Mesenteric fat pad (tissue), 1 donor: ENCODE results near the gene TADA2A. TPM values are rescaled to one million over a fixed set of nuclear protein-coding genes. Genes with fewer than 3 reads are reported as not detected.
"Not testable (repeated sequence)": the region's sequence is repeated elsewhere in the genome, so short reads cannot be mapped to it uniquely, and the experiment has no call there.

ENCODE experiments used
- DNase-seq: peaks from one replicate; pipeline ENCODE4 v3.0.0-alpha.2; 2020; ENCODE audit warnings: low spot score
- total RNA-seq: library from RNA; stranded (reverse); fragmentation: NEBNext Ultra II Directional; extraction: Animal tissue kit (Norgen Biotek cat#: 25700); gene quantifications from one replicate; pipeline ENCODE4 v1.2.1, GENCODE V29; 2021
- donor health status: DM: yes; HTN: yes; CAD: no.

The TADA2A gene
- total RNA-seq, 1 donor from 2014 or later, result 19.4 TPM

- no peak for DNase-seq
Measured at GRCh38 chr17:37399265-37399803, 7.4 kb upstream of the TADA2A start.

GRCh38 chr17:37400505-37400904 is 6.2 kb upstream of the TADA2A start:
- DNase-seq, result no peak

GRCh38 chr17:37405522-37405921 is 1.2 kb upstream of the TADA2A start:
- not testable (repeated sequence) for DNase-seq

DNA sequence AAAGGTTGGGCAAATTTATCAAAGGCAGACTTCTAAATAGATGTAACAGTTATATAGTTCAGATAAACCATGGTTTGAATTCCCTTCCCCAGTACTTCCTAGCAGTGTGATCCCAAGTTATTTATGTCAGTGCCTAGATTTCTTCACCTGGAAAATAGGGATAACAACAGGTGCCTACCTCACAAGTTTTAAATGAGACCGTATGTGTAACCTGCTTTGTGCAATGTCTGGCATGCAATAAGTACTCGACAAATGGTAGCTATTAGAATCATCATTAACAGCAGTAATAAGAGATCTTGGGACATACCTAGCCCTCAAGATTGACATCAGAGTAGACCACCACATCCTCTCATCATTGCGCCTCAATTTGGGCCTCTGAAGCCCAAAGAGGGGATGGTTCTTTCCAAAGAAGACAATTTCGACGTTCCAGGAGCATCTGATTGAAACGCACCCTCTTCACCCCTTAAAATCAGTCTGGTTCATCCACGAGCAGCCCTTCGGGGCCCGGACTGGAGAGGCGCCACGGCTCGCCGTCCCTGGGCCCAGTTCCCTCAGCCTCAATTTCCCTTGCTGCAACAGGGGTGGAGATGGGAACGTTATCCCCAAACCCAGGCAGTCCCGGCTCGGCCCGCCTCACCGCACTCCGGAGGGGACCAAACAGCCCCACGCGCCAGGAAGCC is 591 bp upstream of the TADA2A start:
- DNase-seq, result no peak

- not testable (repeated sequence) for DNase-seq
Measured at GRCh38 chr17:37408145-37408479, 1.4 kb downstream of the TADA2A start.

GRCh38 chr17:37410357-37410756 is 3.7 kb downstream of the TADA2A start:
- no peak for DNase-seq

- no peak for DNase-seq
Measured at GRCh38 chr17:37413875-37414519, 7.3 kb downstream of the TADA2A start.

DNA sequence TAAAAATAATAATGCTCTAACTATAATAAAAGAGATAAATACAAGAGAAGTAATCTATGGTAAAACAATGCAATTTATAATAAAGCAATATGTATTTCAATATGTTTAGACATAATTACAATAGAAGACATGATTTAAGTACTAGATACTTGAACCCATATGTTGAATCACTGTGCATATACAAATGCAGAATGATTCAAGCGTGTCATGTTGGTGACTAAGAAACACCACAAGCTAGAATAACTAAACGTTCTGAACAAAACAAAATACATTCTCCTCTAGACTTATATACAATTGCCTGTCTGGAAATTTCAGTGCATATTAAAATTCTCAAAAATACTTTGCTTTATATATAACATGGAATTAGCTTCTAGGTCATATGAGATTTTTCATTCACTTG is 11.2 kb downstream of the TADA2A start:
- DNase-seq, result no peak

DNA sequence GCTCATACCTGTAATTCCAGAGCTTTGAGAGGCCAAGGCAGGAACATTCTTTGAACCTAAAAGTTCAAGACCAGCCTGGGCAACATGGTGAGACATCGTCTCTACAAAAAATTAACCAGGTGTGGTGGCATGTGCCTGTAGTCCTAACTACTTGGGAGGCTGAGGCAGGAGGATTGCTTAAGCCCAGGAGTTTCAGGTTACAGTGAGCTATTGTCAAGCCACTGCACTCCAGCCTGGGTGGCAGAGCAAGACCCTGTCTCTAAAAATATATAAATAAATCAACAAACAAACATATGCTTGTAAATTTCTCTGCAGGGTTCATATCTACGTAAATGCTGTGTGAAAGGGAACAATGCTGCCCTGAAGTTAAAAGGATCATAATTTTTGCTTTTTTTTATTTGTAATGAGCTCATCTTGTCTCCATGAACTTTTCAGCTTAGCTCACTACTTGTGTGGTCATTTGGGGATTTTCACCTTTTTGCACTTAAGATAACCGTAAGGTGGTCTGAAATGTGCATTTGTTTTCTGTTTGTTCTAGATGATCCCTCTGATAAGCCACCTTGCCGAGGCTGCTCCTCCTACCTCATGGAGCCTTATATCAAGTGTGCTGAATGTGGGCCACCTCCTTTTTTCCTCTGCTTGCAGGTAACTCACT is 16.4 kb downstream of the TADA2A start:
- DNase-seq, result no peak

- no peak for DNase-seq
Measured at GRCh38 chr17:37425268-37425667, 18.6 kb downstream of the TADA2A start.

GRCh38 chr17:37429039-37429438 is 22.4 kb downstream of the TADA2A start:
- DNase-seq, result no peak

- DNase-seq, result no peak
Measured at GRCh38 chr17:37429453-37429852, 22.8 kb downstream of the TADA2A start.

DNA sequence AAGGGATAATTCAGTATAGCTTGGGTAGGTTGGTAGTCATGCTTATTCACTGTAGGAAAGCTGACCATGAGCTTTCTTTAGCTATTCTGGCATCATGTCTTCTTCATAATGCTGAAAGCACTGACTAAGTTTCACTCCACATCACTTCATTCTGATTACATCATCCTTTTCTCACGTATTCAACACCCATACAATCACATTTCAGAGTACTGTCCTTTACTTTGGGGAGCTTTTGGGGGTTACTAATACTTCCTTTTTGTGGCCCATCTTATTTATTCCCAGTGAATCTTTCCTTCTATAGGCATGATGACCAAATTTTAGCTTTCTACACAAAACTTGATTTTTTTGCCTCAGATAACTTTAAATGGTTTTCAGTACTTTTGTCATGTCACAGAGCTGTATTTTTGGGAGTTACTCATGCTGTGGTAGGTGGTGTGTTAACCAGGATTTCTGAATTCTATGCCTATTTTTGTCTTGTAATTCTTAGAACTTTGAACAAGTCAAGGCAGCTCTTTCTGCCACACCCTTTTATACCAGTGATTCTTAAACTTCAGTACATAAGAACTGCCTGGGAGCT is 23.5 kb downstream of the TADA2A start:
- no peak for DNase-seq

- DNase-seq, result no peak
Measured at GRCh38 chr17:37432671-37433070, 26.0 kb downstream of the TADA2A start.

GRCh38 chr17:37438141-37438540 is 31.5 kb downstream of the TADA2A start:
- no peak for DNase-seq

- DNase-seq, result no peak
Measured at GRCh38 chr17:37440424-37440823, 33.7 kb downstream of the TADA2A start.

- peak; percentile 39 for DNase-seq
Measured at GRCh38 chr17:37441369-37442014, 34.8 kb downstream of the TADA2A start.

GRCh38 chr17:37446027-37446426 is 39.3 kb downstream of the TADA2A start:
- no peak for DNase-seq

GRCh38 chr17:37447641-37448040 is 41.0 kb downstream of the TADA2A start:
- no peak for DNase-seq

GRCh38 chr17:37450112-37450511 is 43.4 kb downstream of the TADA2A start:
- DNase-seq, result no peak

DNA sequence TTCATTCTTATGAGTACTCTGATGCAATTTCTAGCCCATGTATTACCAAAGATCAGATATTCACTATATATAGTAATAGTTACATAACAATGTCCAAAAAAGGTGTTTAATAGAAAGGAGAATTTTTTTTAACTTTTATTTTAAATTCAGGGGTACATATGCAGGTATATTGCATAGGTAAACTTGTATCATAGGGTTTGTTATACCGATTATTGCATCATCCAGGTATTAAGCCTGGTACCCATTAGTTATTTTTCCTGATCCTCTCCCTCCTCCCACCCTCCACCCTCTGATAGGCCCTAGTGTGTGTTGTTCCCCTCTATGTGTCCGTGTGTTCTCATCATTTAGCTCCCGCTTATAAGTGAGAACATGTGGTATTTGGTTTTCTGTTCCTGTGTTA is 51.1 kb downstream of the TADA2A start:
- DNase-seq, result not testable (repeated sequence)

- no peak for DNase-seq
Measured at GRCh38 chr17:37458805-37459204, 52.1 kb downstream of the TADA2A start.
